VCaP (cell line): ENCODE measurements around the gene WBP11.

Source experiments
- H3K27ac ChIP-seq: fragments of 450-650 bp; 2 replicates; pipeline ENCODE4 v1.5.1; 2017
- CTCF ChIP-seq: fragments of 450-650 bp; conservative IDR thresholded peaks from 2 replicates; pipeline ENCODE4 v1.5.1; 2017; ENCODE audit warnings: mild to moderate bottlenecking, moderate library complexity

WBP11 gene

GRCh38 chr12:14802721-14803010, 612 bp downstream of the WBP11 start:
- TF ChIP-seq CTCF: no peak
- peak overlapping the region; percentile 85 for H3K27ac ChIP-seq

GRCh38 chr12:14802247-14802646, 1.0 kb downstream of the WBP11 start:
- TF ChIP-seq CTCF: no peak
- peak overlapping the region; percentile 85 for H3K27ac ChIP-seq

- no peak for TF ChIP-seq CTCF
- H3K27ac ChIP-seq: no peak overlapping the region
These were observed 8.2 kb downstream of the WBP11 start for GRCh38 chr12:14795028-14795448.

GRCh38 chr12:14785568-14785967, 17.7 kb downstream of the WBP11 start:
- TF ChIP-seq CTCF: no peak
- no peak overlapping the region for H3K27ac ChIP-seq

GRCh38 chr12:14784471-14784870, 18.8 kb downstream of the WBP11 start:
- no peak overlapping the region for H3K27ac ChIP-seq
- no peak for TF ChIP-seq CTCF

GRCh38 chr12:14782756-14783155, 20.5 kb downstream of the WBP11 start:
- H3K27ac ChIP-seq: peak overlapping the region; percentile 28; the same call in 1 of the 2 replicates
- TF ChIP-seq CTCF: no peak

GRCh38 chr12:14781563-14781962, 21.7 kb downstream of the WBP11 start:
- TF ChIP-seq CTCF: no peak

GRCh38 chr12:14780859-14781258, 22.4 kb downstream of the WBP11 start:
- H3K27ac ChIP-seq: peak overlapping the region; percentile 28
- no peak for TF ChIP-seq CTCF

More at GRCh38 chr12:14781563-14781962, 21.7 kb downstream of the WBP11 start:
- peak overlapping the region; percentile 28 for H3K27ac ChIP-seq
